Psoas muscle (tissue), 8 donors: ENCODE data around the gene BAHCC1. TPM values are rescaled to one million over a fixed set of nuclear protein-coding genes. Genes with fewer than 3 reads are reported as not detected.

ENCODE experiments used
- ATAC-seq, 4 donors: fragments of 200-7000 bp; cut with Tn5 transposase; one replicate each; pipeline ENCODE4 v1.9.1; 2020; ENCODE audit warnings: moderate library complexity in 3 of 4, mild to moderate bottlenecking in 2 of 4
- DNase-seq, 2 donors: peaks; one replicate each; pipeline ENCODE4 v3.0.0-alpha.2; 2020
- H3K27ac ChIP-seq: fragments of 200-600 bp; one replicate; pipeline ENCODE4 v1.8.0; 2022
- H3K27me3 ChIP-seq, 3 donors: fragments of 200-600 bp in 1 of 3; one replicate each; pipeline versions ENCODE4 v1.6.1 to v1.8.0; 2013 to 2022; ENCODE audit warnings: low read length in 2 of 3, mild to moderate bottlenecking in 2 of 3, moderate library complexity in 1 of 3; ENCODE audit not compliant: insufficient read depth in 3 of 3
- H3K36me3 ChIP-seq, 2 donors: fragments of 200-600 bp in 1 of 2; one replicate each; pipeline versions ENCODE4 v1.6.1 to v1.8.0; 2013 to 2022; ENCODE audit warnings: low read depth in 1 of 2, mild to moderate bottlenecking in 1 of 2, moderate library complexity in 1 of 2; ENCODE audit not compliant: insufficient read depth in 1 of 2
- H3K4me1 ChIP-seq: fragments of 200-600 bp; one replicate; pipeline ENCODE4 v1.8.0; 2022
- H3K4me3 ChIP-seq: fragments of 200-600 bp; one replicate; pipeline ENCODE4 v1.8.0; 2022; ENCODE audit warnings: mild to moderate bottlenecking
- H3K9me3 ChIP-seq: fragments of 200-600 bp; one replicate; pipeline ENCODE4 v1.8.0; 2022
- CTCF ChIP-seq: fragments of 200-600 bp; IDR thresholded peaks from one replicate; pipeline ENCODE4 v1.8.0; 2022; ENCODE audit warnings: antibody characterized with exemption
- WGBS, 3 donors: extraction: QIAGEN DNeasy Blood & Tissue Kit; methylation state at CpG; one replicate each; pipeline versions ENCODE4 v1.1.6 to v1.1.7; 2013; 5-methylcytosine and 5-hydroxymethylcytosine counted together
- intact Hi-C, 2 donors: fragments of 100-400 bp; cut with DNase I; formaldehyde crosslinking; loops; one replicate each; pipeline versions ENCODE4 v1.11.0 to v1.14.2; 2022
- polyA plus RNA-seq, 3 donors: library from polyadenylated mRNA; stranded (reverse); fragments of 200-250 nt; gene quantifications; one replicate each; pipeline ENCODE4 v1.2.3, GENCODE V29; 2013
- total RNA-seq, 4 donors: library from RNA; stranded (reverse); fragmentation: NEBNext Ultra II Directional in 2 of 4; extraction: Animal tissue kit (Norgen Biotek cat#: 25700) in 2 of 4; gene quantifications; one replicate each; pipeline versions ENCODE4 v1.2.1 to v1.2.4, GENCODE V29; 2021 to 2023
- donor health status: healthy with polysubstance abuse.
- donor health status: DM: no; HTN: no; CAD: no; lungs with moderate emphysema.
- donor health status: Bipolar disorder and iron deficiency.
- donor health status: healthy.
- donor health status: DM: yes; HTN: yes; CAD: no.
- donor health status: DM: no; HTN: no; CAD: no.
- donor health status: DM: no; HTN: no; CAD: no.
- donor health status: DM: yes; HTN: yes; CAD: no.

BAHCC1 gene
- total and polyA plus RNA-seq, 7 donors = 2.8 to 10.7 (median 6.6) TPM

DNA sequence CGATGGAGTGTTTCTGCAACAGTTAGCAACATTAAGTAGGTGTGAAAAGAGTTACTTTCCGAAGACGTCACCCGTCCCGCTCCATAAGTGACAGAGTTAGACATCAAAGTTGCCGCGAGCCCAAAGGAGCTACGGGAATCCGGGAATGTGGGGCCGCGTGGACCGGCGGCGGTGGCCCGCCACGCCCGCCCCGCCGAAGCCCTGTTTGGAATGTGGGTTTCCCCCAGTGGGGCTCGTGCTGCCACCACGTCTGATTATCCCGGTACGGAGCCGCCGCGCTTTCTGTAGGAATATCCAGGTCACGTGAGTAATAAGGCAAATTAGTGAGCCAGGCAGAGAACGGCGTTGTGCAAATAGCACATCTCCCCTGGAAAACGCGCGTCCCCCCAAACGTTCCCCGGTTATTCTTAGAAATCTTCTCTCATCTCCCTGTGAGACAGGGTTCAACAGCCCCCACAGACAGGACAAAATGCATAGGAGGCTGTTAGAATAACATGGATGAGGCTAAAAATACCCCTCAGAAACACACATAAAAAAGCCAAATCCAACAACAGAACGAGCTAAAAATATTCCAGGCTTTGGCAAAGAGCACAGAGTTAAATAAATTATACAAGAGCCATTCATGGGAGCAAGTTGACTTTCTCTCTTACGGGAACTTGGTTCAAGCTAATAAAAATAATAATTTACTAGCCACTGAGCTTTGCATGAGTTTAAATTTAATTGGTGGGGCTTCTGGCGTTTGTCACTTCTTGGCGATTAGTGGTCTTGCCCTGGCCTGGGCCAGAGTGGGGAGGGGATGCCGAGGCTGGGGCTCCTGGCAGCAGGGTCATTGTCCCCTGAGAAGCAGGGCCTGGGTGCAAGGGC, 8.6 kb downstream of the BAHCC1 start:
- DNase-seq (peak in 1 of 2 donors; percentile 43), ATAC-seq (no peak)
- Histone ChIP-seq H3K36me3 (no peaks in the 10 kb centered on the region), H3K4me3 (peak overlapping the region; percentile 76), H3K27ac (peak overlapping the region; percentile 99), H3K9me3 (no peaks in the 10 kb centered on the region), H3K4me1 (peaks cover 65% of the 10 kb centered on the region), H3K27me3 (no peaks in the 10 kb centered on the region)
- no peak for TF ChIP-seq CTCF
- intact Hi-C loops = loop anchor here in 1 of 2 donors (5.0 kb wide), 1 partner anchor 78 kb away; no protein-coding TSS in a partner anchor
- WGBS, 3 donors = 56 to 66% (median 60%) methylated on average over 39 of the region's 39 CpGs

DNA sequence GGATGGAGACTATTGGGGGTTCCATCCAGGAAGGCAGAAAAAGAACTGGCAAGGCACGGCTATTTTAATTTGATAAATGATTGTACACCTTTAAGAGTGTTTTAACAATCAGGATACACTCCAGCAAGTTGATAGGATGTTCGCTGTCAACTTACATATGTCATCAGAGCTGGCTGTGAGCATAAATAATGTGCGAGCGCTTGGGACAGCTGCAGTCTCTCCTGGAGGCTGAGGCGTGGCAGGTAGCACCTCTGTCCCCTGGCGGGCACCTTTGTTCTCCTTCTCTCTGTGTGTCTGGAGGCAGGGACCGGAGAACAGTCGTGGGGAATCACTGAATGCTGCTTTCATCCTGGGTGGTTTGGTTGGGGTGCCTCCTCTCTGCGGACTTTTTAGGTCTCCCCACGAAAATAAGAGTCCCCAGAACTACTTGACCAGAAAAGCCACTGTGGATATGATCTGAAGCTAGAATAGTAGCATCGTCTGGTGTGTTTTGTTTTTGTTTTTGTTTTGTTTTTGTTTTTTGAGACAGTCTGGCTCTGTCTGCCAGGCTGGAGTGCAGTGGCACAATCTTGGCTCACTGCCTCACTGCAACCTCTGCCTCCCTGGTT, 9.4 kb downstream of the BAHCC1 start:
- intact Hi-C loops = loop anchor here in 1 of 2 donors (5.0 kb wide), 1 partner anchor 78 kb away; no protein-coding TSS in a partner anchor
- ATAC-seq (peak; percentile 14 to 56 (median 46)), DNase-seq (no peak)
- no peak for TF ChIP-seq CTCF
- WGBS, 3 donors = 32 to 48% (median 35%) methylated on average over 11 of the region's 11 CpGs
- peaks cover 65% of the 10 kb centered on the region for H3K4me1 ChIP-seq
- H3K36me3 ChIP-seq = no peaks in the 10 kb centered on the region
- H3K9me3 ChIP-seq = no peaks in the 10 kb centered on the region
- H3K27ac ChIP-seq = peak overlapping the region; percentile 99
- peak overlapping the region; percentile 76 for H3K4me3 ChIP-seq
- H3K27me3 ChIP-seq = no peaks in the 10 kb centered on the region

DNA sequence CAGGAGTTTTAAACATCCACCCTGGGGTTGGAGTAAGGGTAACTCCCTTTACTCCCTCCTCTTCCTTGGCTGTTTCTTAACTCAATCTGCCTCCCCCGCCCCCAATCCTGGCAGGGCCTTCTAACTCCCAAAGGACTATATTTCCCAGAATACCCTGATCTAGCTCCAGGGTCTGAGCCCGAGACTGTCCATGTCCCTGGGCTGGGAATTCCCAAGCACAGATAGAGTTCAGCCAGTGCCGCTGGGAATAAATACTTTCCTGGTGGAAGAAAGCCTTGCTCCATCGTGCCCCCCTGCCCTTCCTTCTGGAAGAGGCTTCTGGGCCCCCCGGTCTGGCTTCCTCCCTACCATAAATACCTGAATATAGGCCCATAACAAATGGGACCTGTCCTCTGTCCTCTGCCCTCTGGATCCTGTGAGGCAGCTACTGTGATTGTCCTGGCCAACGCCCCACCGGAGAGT, 10.2 kb downstream of the BAHCC1 start:
- DNase-seq = peak; percentile 71 to 73
- peak overlapping the region; percentile 49 for H3K4me3 ChIP-seq
- intact Hi-C loops = no loop called here

More for the DNA sequence above, 10.2 kb downstream of the BAHCC1 start:
- H3K36me3 ChIP-seq = no peaks in the 10 kb centered on the region
- H3K4me1 ChIP-seq = peaks cover 65% of the 10 kb centered on the region
- peak in 1 of 4 donors; percentile 6 for ATAC-seq
- H3K27me3 ChIP-seq = no peaks in the 10 kb centered on the region
- 43 to 58% (median 45%) methylated on average over 7 of the region's 7 CpGs for WGBS, 3 donors
- no peaks in the 10 kb centered on the region for H3K9me3 ChIP-seq
- no peak for TF ChIP-seq CTCF
- peak overlapping the region; percentile 99 for H3K27ac ChIP-seq
